SU-DHL-6 (cell line): ENCODE data around the gene APBA2.

Experiments used
- EZH2phosphoT487 ChIP-seq: fragments of 200-600 bp; sonication (generic), shearing (Covaris generic); conservative IDR thresholded peaks from 2 replicates; pipeline ENCODE4 v1.6.1; 2018; ENCODE audit warnings: mild to moderate bottlenecking, antibody characterized with exemption, low read length, moderate library complexity, mixed read lengths
- TF ChIP-seq, protein P1 (sequence below): fragments of 200-600 bp; sonication (generic); IDR thresholded peaks from one replicate; pipeline ENCODE4 v1.5.1; 2017; ENCODE audit warnings: antibody characterized with exemption, mild to moderate bottlenecking, low read length, moderate library complexity; ENCODE audit not compliant: insufficient read depth, poor library complexity, severe bottlenecking

GRCh38 chr15:28969511-28970085 is 83.8 kb downstream of the APBA2 start:
- TF ChIP-seq, protein P1, sequence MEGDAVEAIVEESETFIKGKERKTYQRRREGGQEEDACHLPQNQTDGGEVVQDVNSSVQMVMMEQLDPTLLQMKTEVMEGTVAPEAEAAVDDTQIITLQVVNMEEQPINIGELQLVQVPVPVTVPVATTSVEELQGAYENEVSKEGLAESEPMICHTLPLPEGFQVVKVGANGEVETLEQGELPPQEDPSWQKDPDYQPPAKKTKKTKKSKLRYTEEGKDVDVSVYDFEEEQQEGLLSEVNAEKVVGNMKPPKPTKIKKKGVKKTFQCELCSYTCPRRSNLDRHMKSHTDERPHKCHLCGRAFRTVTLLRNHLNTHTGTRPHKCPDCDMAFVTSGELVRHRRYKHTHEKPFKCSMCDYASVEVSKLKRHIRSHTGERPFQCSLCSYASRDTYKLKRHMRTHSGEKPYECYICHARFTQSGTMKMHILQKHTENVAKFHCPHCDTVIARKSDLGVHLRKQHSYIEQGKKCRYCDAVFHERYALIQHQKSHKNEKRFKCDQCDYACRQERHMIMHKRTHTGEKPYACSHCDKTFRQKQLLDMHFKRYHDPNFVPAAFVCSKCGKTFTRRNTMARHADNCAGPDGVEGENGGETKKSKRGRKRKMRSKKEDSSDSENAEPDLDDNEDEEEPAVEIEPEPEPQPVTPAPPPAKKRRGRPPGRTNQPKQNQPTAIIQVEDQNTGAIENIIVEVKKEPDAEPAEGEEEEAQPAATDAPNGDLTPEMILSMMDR = no peak
- no peak for TF ChIP-seq EZH2phosphoT487
